ENCODE data around the gene MYO15B. TPM values are rescaled to one million over a fixed set of nuclear protein-coding genes. Genes with fewer than 3 reads are reported as not detected.
"Not testable (repeated sequence)": the region's sequence is repeated elsewhere in the genome, so short reads cannot be mapped to it uniquely, and the experiment has no call there.

The MYO15B gene
- total RNA-seq, 1 donor = 75.9 TPM

GRCh38 chr17:75630071-75630917 is 42.7 kb downstream of the MYO15B start:
- Histone ChIP-seq H3K4me3 (ENCODE audit: low read length) (no peak overlapping the region), H3K27me3 (ENCODE audit: insufficient read depth, low read length) (no peaks in the 10 kb centered on the region), H3K4me1 (ENCODE audit: insufficient read depth, low read length) (peaks cover 10% of the 10 kb centered on the region), H3K9me3 (ENCODE audit: low read depth, low read length) (no peaks in the 10 kb centered on the region)

GRCh38 chr17:75631353-75631752 is 43.8 kb downstream of the MYO15B start:
- H3K9me3 ChIP-seq (ENCODE audit: low read depth, low read length) = no peaks in the 10 kb centered on the region
- H3K4me1 ChIP-seq (ENCODE audit: insufficient read depth, low read length) = peaks cover 10% of the 10 kb centered on the region
- H3K27me3 ChIP-seq (ENCODE audit: insufficient read depth, low read length) = no peaks in the 10 kb centered on the region

GRCh38 chr17:75632428-75632827 is 44.8 kb downstream of the MYO15B start:
- no peaks in the 10 kb centered on the region for H3K27me3 ChIP-seq (ENCODE audit: insufficient read depth, low read length)
- H3K4me3 ChIP-seq (ENCODE audit: low read length) = no peak overlapping the region
- H3K9me3 ChIP-seq (ENCODE audit: low read depth, low read length) = no peaks in the 10 kb centered on the region
- peaks cover 10% of the 10 kb centered on the region for H3K4me1 ChIP-seq (ENCODE audit: insufficient read depth, low read length)

More at GRCh38 chr17:75631353-75631752, 43.8 kb downstream of the MYO15B start:
- H3K4me3 ChIP-seq (ENCODE audit: low read length) = no peak overlapping the region

- Histone ChIP-seq H3K4me1 (ENCODE audit: insufficient read depth, low read length) (peaks cover 10% of the 10 kb centered on the region), H3K27me3 (ENCODE audit: insufficient read depth, low read length) (no peaks in the 10 kb centered on the region), H3K9me3 (ENCODE audit: low read depth, low read length) (no peaks in the 10 kb centered on the region), H3K4me3 (ENCODE audit: low read length) (no peak within 1 kb of the TSS)
Observed at GRCh38 chr17:75632863-75633485, 45.4 kb downstream of the MYO15B start, which contains the start of gene SMIM5. TSS of gene SMIM5 (plus strand) at chr17:75633434. CDS start at chr17:75640202, 6,768 bp downstream.

- Histone ChIP-seq H3K4me3 (ENCODE audit: low read length) (no peak overlapping the region), H3K4me1 (ENCODE audit: insufficient read depth, low read length) (peaks cover 10% of the 10 kb centered on the region), H3K27me3 (ENCODE audit: insufficient read depth, low read length) (no peaks in the 10 kb centered on the region), H3K9me3 (ENCODE audit: low read depth, low read length) (no peaks in the 10 kb centered on the region)
Observed at GRCh38 chr17:75633486-75634375, 46.1 kb downstream of the MYO15B start.

GRCh38 chr17:75634376-75634740 is 46.8 kb downstream of the MYO15B start:
- peaks cover 10% of the 10 kb centered on the region for H3K4me1 ChIP-seq (ENCODE audit: insufficient read depth, low read length)
- no peak overlapping the region for H3K4me3 ChIP-seq (ENCODE audit: low read length)
- H3K9me3 ChIP-seq (ENCODE audit: low read depth, low read length) = no peaks in the 10 kb centered on the region
- no peaks in the 10 kb centered on the region for H3K27me3 ChIP-seq (ENCODE audit: insufficient read depth, low read length)

GRCh38 chr17:75634754-75635609 is 47.4 kb downstream of the MYO15B start:
- H3K9me3 ChIP-seq (ENCODE audit: low read depth, low read length) = no peaks in the 10 kb centered on the region
- H3K4me3 ChIP-seq (ENCODE audit: low read length) = no peak overlapping the region
- H3K27me3 ChIP-seq (ENCODE audit: insufficient read depth, low read length) = no peaks in the 10 kb centered on the region
- peaks cover 10% of the 10 kb centered on the region for H3K4me1 ChIP-seq (ENCODE audit: insufficient read depth, low read length)

GRCh38 chr17:75635610-75636202 is 48.1 kb downstream of the MYO15B start:
- peaks cover 10% of the 10 kb centered on the region for H3K4me1 ChIP-seq (ENCODE audit: insufficient read depth, low read length)
- no peaks in the 10 kb centered on the region for H3K9me3 ChIP-seq (ENCODE audit: low read depth, low read length)
- H3K27me3 ChIP-seq (ENCODE audit: insufficient read depth, low read length) = no peaks in the 10 kb centered on the region
- no peak overlapping the region for H3K4me3 ChIP-seq (ENCODE audit: low read length)

GRCh38 chr17:75636381-75637142 is 49.0 kb downstream of the MYO15B start:
- Histone ChIP-seq H3K4me3 (ENCODE audit: low read length) (no peak overlapping the region), H3K9me3 (ENCODE audit: low read depth, low read length) (no peaks in the 10 kb centered on the region), H3K4me1 (ENCODE audit: insufficient read depth, low read length) (peaks cover 10% of the 10 kb centered on the region), H3K27me3 (ENCODE audit: insufficient read depth, low read length) (no peaks in the 10 kb centered on the region)

- H3K4me3 ChIP-seq (ENCODE audit: low read length) = no peak overlapping the region
- no peaks in the 10 kb centered on the region for H3K27me3 ChIP-seq (ENCODE audit: insufficient read depth, low read length)
- H3K4me1 ChIP-seq (ENCODE audit: insufficient read depth, low read length) = peaks cover 10% of the 10 kb centered on the region
- H3K9me3 ChIP-seq (ENCODE audit: low read depth, low read length) = no peaks in the 10 kb centered on the region
Observed at GRCh38 chr17:75637143-75637538, 49.5 kb downstream of the MYO15B start.

GRCh38 chr17:75637551-75637950 is 50.0 kb downstream of the MYO15B start:
- Histone ChIP-seq H3K4me3 (ENCODE audit: low read length) (no peak overlapping the region), H3K27me3 (ENCODE audit: insufficient read depth, low read length) (no peaks in the 10 kb centered on the region), H3K9me3 (ENCODE audit: low read depth, low read length) (no peaks in the 10 kb centered on the region), H3K4me1 (ENCODE audit: insufficient read depth, low read length) (peaks cover 10% of the 10 kb centered on the region)

GRCh38 chr17:75638039-75638438 is 50.4 kb downstream of the MYO15B start:
- not testable (repeated sequence) for H3K9me3 ChIP-seq (ENCODE audit: low read depth, low read length); H3K27me3 ChIP-seq (ENCODE audit: insufficient read depth, low read length)

GRCh38 chr17:75638893-75639292 is 51.3 kb downstream of the MYO15B start:
- peaks cover 2% of the 10 kb centered on the region for H3K4me1 ChIP-seq (ENCODE audit: insufficient read depth, low read length)
- no peaks in the 10 kb centered on the region for H3K27me3 ChIP-seq (ENCODE audit: insufficient read depth, low read length)
- H3K9me3 ChIP-seq (ENCODE audit: low read depth, low read length) = no peaks in the 10 kb centered on the region
- no peak overlapping the region for H3K4me3 ChIP-seq (ENCODE audit: low read length)

More at GRCh38 chr17:75638039-75638438, 50.4 kb downstream of the MYO15B start:
- peaks cover 10% of the 10 kb centered on the region for H3K4me1 ChIP-seq (ENCODE audit: insufficient read depth, low read length)
- not testable (repeated sequence) for H3K4me3 ChIP-seq (ENCODE audit: low read length)
